IMR-90 (cell line): ENCODE data around the gene SYT6.

Experiments
- BHLHE40 ChIP-seq: fragments of 150-350 bp; IDR thresholded peaks from 2 replicates; pipeline ENCODE4 v1.6.1; 2016; ENCODE audit warnings: mild to moderate bottlenecking, low read depth, low read length
- CEBPB ChIP-seq: IDR thresholded peaks from 2 replicates; pipeline ENCODE4 v1.6.1; 2012; ENCODE audit warnings: low read depth, low read length, improper control_type of control experiment
- CHD1 ChIP-seq: IDR thresholded peaks from 2 replicates; pipeline ENCODE4 v1.6.1; 2012; ENCODE audit warnings: low read depth, low read length, improper control_type of control experiment
- MAFK ChIP-seq: IDR thresholded peaks from 2 replicates; pipeline ENCODE4 v1.6.1; 2012; ENCODE audit warnings: low read depth, low read length, improper control_type of control experiment
- MAZ ChIP-seq: IDR thresholded peaks from 2 replicates; pipeline ENCODE4 v1.6.1; 2012; ENCODE audit warnings: low read depth, mild to moderate bottlenecking, low read length, improper control_type of control experiment, moderate library complexity, borderline replicate concordance
- MXI1 ChIP-seq: IDR thresholded peaks from 2 replicates; pipeline ENCODE4 v1.6.1; 2012; ENCODE audit warnings: low read depth, mild to moderate bottlenecking, low read length, moderate library complexity, borderline replicate concordance
- POLR2A ChIP-seq: IDR thresholded peaks from 2 replicates; pipeline ENCODE4 v1.6.1; 2012; ENCODE audit warnings: mild to moderate bottlenecking, low read depth, low read length
- RCOR1 ChIP-seq: IDR thresholded peaks from 2 replicates; pipeline ENCODE4 v1.6.1; 2012; ENCODE audit warnings: mild to moderate bottlenecking, low read length, improper control_type of control experiment; ENCODE audit not compliant: insufficient replicate concordance
- RFX5 ChIP-seq: IDR thresholded peaks from 2 replicates; pipeline ENCODE4 v1.8.0; 2012; ENCODE audit warnings: low read depth, mild to moderate bottlenecking, low read length, moderate library complexity
- TF ChIP-seq, protein P1 (sequence below): conservative IDR thresholded peaks from 2 replicates; pipeline ENCODE4 v1.5.1; 2012; ENCODE audit warnings: mild to moderate bottlenecking, low read depth, low read length, improper control_type of control experiment

- TF ChIP-seq POLR2A (no peak), RFX5 (no peak), MXI1 (no peak), RCOR1 (no peak), BHLHE40 (no peak), MAFK (no peak), MAZ (no peak), CEBPB (no peak), CHD1 (no peak)
- TF ChIP-seq, protein P1, sequence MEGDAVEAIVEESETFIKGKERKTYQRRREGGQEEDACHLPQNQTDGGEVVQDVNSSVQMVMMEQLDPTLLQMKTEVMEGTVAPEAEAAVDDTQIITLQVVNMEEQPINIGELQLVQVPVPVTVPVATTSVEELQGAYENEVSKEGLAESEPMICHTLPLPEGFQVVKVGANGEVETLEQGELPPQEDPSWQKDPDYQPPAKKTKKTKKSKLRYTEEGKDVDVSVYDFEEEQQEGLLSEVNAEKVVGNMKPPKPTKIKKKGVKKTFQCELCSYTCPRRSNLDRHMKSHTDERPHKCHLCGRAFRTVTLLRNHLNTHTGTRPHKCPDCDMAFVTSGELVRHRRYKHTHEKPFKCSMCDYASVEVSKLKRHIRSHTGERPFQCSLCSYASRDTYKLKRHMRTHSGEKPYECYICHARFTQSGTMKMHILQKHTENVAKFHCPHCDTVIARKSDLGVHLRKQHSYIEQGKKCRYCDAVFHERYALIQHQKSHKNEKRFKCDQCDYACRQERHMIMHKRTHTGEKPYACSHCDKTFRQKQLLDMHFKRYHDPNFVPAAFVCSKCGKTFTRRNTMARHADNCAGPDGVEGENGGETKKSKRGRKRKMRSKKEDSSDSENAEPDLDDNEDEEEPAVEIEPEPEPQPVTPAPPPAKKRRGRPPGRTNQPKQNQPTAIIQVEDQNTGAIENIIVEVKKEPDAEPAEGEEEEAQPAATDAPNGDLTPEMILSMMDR = no peak
These were observed 43.6 kb upstream of the SYT6 start for GRCh38 chr1:114196992-114197907.
